GM20000 (cell line): ENCODE results near the gene PERP.

ENCODE experiments used
- DNase-seq: peaks from one replicate; pipeline ENCODE4 v3.0.0; 2012; ENCODE audit warnings: low spot score
- TF ChIP-seq, protein P1 (sequence below): IDR thresholded peaks from 2 replicates; pipeline ENCODE4 v1.5.1; 2012; ENCODE audit warnings: mild to moderate bottlenecking, control low read depth; ENCODE audit errors: extremely low read depth, missing control alignments

Gene PERP

DNA sequence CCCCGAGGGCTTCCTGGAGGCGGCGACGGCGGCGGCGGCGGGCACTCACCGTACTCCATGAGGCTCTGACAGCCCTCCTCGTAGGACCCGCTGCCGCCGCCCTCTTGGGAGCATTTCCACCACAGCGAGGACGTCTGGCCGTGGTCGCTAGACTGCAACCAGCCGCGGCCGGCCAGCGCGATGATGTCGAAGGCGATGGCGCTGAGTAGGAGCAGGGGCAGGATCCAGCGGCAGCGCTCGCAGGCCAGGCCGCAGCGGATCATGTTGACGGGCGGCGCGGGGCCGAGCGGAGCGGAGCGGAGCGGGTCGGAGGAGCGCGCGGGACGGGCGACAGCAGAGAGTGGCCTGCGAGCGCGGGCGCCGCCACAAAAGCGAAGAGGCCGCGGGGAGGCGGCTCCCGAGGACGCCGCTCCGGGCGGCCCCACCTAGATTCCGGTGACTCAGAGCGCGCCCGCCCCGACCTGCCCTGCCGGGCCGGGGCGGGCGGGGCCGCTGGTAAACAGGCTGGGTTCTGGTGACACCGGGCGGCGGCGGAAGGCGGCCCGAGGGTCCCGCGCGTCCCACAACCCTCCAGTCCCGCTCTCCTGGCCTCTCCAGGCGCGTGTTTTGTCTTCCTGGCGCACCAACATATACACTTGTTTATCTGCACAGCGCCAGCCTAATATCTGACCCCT lies at the start of gene PERP:
Gene PERP (minus strand): TSS at position 342 of the 674 bp plus-strand sequence. CDS start 79 bp downstream, at position 263.
- DNase-seq: peak; percentile 81

DNA sequence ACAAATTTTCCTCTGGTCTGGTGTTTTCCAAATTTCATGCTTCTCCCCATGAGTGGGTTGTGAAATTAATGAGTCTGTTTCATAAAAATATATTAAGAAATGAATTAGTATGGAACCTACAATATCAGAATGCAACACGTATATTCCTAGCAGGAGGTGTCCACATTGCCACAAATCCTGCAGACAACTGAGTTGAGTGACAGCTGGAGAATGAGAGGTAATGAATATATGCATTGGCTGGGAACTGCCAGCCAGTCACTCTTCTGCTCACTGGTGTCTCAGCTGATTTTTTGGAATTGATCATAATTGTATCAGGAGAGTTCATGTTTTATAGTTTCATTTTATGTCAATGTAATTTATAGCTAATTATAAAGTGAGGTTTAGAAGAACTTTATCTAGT lies 48.2 kb upstream of the PERP start:
- TF ChIP-seq, protein P1, sequence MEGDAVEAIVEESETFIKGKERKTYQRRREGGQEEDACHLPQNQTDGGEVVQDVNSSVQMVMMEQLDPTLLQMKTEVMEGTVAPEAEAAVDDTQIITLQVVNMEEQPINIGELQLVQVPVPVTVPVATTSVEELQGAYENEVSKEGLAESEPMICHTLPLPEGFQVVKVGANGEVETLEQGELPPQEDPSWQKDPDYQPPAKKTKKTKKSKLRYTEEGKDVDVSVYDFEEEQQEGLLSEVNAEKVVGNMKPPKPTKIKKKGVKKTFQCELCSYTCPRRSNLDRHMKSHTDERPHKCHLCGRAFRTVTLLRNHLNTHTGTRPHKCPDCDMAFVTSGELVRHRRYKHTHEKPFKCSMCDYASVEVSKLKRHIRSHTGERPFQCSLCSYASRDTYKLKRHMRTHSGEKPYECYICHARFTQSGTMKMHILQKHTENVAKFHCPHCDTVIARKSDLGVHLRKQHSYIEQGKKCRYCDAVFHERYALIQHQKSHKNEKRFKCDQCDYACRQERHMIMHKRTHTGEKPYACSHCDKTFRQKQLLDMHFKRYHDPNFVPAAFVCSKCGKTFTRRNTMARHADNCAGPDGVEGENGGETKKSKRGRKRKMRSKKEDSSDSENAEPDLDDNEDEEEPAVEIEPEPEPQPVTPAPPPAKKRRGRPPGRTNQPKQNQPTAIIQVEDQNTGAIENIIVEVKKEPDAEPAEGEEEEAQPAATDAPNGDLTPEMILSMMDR: no peak
- no peak for DNase-seq

More for the DNA sequence above, at the start of gene PERP:
- TF ChIP-seq, protein P1: no peak

DNA sequence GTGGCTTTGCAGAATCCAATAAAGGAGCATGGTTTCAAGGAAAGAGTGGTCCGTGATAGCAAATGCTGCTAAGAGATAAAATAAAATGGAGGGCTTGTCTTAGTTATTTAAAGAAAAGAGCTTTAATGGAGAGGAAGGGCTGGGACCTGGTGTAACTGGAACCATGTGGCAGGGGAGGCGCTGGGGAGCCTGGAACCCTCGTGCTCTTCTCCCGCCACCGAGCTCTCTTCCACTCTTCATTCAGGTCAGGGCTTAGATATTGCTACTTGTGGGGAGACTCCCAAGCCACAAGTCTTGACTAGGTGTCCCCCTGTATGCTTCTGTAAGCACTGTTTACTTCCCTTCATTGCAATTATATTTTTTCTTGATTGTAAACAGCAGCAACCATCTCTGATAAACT lies 39.3 kb upstream of the PERP start:
- DNase-seq: no peak
- TF ChIP-seq, protein P1: no peak

DNA sequence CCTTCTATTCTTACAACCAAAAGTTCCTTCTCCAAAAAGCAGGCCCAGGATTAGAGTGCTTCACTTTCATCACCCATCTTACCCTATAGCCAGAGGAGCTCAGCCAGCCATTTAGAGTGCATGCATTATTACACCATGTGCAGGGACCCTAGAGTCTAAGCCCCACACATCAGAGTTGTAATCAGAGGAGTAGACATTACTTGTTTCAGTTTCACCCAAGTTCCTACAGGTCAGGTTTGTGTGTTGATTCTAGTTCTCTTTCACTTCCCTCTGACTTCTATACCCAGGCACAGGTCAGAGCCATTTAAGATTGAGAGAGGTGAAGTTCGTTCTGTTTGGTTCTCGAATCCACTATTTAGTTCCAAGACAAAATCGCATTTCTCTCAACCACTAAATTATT lies 38.2 kb upstream of the PERP start:
- TF ChIP-seq, protein P1: no peak
- no peak for DNase-seq

DNA sequence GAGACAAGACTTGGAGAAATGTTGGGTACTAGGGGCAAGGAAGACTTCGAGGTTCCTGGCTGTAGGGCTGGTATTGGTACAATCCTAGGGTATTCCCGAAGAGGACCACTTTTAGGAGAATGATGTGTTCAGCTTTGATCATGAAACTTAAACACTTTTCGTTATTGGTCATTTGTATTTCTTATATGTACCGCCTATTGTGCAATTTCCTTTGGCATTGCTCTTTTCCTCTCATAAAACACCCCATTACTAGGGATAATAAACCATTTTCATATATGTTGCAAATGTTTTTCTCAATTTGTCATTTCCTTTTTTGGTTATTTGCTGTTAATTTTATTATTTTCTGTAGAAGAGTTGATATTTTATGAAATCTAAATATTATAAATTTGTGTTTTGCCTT lies 35.6 kb upstream of the PERP start:
- no peak for DNase-seq
- TF ChIP-seq, protein P1: no peak

DNA sequence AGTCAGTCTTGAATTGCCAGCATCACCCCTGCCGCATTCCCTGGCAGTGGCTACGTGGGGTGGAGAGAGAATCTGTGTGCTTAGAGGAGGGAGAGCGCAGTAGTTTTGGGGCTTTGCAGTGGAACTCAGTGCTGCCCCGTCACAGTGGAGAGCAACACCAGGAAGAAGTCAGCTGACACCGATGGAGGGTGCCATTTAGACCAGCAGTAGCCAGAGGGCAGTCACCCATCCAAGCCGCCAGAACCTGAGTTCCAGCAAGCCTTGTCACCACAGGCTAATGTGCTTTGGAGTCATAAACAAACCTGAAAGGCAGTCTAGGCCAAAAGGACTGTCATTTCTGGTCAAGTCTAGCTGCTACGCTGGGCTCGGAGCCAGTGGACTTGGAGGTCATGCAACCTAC lies 22.0 kb upstream of the PERP start:
- TF ChIP-seq, protein P1: no peak
- no peak for DNase-seq

DNA sequence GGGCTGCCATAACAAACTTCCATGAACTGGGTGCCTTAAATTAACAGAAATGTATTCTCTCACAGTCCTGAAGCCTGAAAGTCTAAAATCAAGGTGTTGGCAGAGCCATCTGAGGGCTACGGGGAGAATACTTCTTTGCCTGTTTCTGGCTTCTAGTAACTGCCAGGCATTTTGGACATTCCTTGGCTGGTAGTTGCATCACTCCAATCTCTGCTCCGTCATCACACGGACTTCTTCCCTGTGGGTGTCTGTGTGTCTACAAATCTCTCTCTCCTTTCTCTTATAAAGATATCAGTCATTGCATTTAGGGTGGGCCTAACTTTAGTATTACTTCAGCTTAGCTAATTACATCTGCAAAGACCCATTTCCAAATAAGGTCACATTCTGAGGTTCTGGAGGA lies 20.9 kb upstream of the PERP start:
- TF ChIP-seq, protein P1: no peak
- DNase-seq: no peak
